Brain microvascular endothelial cell (primary cell): ENCODE measurements around the gene PRMT3.

Source experiments
- DNase-seq: peaks from one replicate; pipeline ENCODE4 v3.0.0-alpha.2; 2020
- H3K27ac ChIP-seq: fragments of 250-450 bp; sonication (Bioruptor Pico); 2 replicates; pipeline ENCODE4 v1.5.1; 2020; ENCODE audit warnings: mild to moderate bottlenecking, moderate library complexity
- H3K27me3 ChIP-seq: fragments of 250-450 bp; sonication (Bioruptor Pico); replicated peaks from 2 replicates; pipeline ENCODE4 v1.5.1; 2020; ENCODE audit warnings: mild to moderate bottlenecking
- H3K36me3 ChIP-seq: fragments of 250-450 bp; sonication (Bioruptor Pico); replicated peaks from 2 replicates; pipeline ENCODE4 v1.5.1; 2020; ENCODE audit warnings: mild to moderate bottlenecking
- H3K4me3 ChIP-seq: 2 replicates; pipeline ENCODE4 v1.5.1; 2011; ENCODE audit warnings: low read depth, mild to moderate bottlenecking, control low read depth, low read length, moderate library complexity
- in situ Hi-C: cut with HindIII; loops from 2 replicates; pipeline ENCODE4 v1.10.0; 2017; ENCODE audit warnings: low sequenced_read_pairs, low pct_ligation_motif_present
- TF ChIP-seq, protein P1 (sequence below): IDR thresholded peaks from 2 replicates; pipeline ENCODE4 v1.5.1; 2011; ENCODE audit warnings: low read depth, mild to moderate bottlenecking, moderate library complexity, low read length, control low read depth, inconsistent platforms; ENCODE audit errors: missing control alignments

Gene PRMT3

DNA sequence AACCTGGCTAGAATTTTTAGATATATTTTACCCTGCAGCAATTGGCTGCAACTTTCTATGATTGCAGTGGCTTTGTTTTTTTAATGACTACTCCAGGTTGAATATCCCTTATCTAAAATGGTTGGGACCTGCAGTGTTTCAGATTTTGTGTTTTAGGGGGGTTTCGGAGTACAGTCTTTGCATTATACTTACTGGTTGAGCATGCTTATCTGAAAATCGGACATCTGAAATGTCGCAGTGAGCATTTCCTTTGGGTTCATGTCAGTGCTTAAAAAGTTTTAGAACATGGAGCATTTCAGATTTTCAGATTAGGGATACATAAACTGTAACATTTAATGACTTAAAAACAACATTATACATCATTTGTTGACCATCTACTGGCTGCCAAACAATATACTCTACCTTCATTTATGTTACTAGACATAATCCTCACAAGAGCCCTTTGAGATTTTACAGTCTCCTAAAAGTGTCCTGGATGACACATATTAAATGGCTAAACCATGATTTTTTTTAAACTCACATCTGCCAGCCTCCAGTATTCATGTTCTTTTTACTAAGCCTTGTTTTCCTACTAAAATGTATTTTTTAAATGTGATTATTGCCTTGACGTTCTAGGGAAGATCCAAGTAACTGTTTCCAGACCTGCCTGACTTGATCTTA lies 66.3 kb downstream of the PRMT3 start:
- in situ Hi-C loops: no loop called here

DNA sequence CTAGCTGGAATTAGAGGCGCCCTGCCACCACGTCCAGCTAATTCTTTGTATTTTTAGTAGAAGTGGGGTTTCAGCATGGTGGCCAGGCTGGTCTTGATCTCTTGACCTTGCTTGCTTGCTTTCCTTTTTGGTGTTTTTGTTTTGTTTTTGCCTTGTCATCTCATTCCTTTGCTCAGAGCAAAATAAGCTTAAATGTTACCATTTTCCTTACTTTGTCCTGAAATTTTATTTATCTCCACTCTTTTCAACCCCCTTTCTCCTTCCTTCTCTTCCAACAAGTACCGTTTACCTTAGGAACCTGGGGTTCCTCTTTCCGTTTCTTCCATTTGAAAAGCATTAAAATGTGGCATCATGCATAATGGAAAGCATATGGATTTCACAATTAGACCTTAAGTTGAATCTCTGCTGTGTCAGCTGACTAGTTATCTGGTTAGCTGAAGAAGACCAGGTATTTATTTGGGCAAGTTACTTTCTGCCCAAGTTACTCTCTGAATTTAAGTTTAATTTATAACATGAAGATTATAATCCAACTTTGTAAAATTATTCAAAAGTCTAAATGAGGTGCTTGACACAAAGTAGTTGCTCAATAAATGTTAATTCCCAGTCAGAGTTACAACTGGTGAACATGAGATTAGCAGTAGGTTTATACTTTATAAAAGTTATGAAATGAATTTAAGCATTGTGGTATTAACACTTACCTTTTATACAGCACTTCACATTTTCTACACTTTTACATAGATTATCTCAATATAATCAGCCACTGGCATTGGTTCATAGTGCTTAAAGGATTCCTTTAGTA lies 69.7 kb downstream of the PRMT3 start:
- Histone ChIP-seq H3K36me3 (no peaks in the 10 kb centered on the region), H3K4me3 (no peak overlapping the region), H3K27me3 (no peaks in the 10 kb centered on the region), H3K27ac (no peak overlapping the region)
- DNase-seq: no peak
- in situ Hi-C loops: no loop called here
- TF ChIP-seq, protein P1, sequence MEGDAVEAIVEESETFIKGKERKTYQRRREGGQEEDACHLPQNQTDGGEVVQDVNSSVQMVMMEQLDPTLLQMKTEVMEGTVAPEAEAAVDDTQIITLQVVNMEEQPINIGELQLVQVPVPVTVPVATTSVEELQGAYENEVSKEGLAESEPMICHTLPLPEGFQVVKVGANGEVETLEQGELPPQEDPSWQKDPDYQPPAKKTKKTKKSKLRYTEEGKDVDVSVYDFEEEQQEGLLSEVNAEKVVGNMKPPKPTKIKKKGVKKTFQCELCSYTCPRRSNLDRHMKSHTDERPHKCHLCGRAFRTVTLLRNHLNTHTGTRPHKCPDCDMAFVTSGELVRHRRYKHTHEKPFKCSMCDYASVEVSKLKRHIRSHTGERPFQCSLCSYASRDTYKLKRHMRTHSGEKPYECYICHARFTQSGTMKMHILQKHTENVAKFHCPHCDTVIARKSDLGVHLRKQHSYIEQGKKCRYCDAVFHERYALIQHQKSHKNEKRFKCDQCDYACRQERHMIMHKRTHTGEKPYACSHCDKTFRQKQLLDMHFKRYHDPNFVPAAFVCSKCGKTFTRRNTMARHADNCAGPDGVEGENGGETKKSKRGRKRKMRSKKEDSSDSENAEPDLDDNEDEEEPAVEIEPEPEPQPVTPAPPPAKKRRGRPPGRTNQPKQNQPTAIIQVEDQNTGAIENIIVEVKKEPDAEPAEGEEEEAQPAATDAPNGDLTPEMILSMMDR: no peak

More for the DNA sequence above, 66.3 kb downstream of the PRMT3 start:
- no peak overlapping the region for H3K27ac ChIP-seq
- no peaks in the 10 kb centered on the region for H3K36me3 ChIP-seq
- H3K27me3 ChIP-seq: no peaks in the 10 kb centered on the region
- DNase-seq: no peak
- H3K4me3 ChIP-seq: no peak overlapping the region
- TF ChIP-seq, protein P1: no peak

DNA sequence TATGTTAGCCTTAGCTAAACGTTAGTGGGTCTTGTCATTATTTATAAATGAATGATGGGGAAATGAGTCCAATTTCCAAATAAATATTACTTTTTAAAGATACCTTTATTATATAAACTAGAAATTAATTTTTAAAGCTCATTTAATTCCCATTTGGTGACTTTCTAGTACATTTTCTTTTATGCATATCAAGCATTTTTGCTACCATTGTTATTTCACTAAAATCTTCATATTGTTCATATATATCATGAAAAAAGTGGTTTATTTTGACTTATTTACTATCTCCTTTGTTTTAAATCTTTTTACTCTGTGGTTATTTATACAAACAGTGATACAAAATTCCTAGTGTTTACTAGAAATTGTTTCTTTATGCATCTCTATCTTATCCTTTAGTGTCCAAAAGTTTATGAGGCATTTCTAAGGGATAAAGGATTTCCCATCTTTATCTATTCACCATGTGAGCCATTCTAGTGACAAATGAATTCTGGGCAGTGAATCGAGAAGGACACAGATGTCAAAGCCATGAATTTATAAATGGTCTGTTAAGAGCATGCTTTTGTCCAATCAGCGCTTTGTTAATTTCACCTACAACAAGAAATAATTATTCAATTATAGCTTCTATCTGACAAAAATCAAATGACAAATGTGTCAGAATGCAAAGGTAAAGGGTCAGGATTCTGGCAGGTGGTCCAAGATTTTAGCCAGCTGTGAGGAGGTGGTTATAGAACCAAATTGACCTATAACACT lies 70.6 kb downstream of the PRMT3 start:
- TF ChIP-seq, protein P1: no peak
- DNase-seq: no peak
- Histone ChIP-seq H3K4me3 (no peak overlapping the region), H3K36me3 (no peaks in the 10 kb centered on the region), H3K27ac (no peak overlapping the region), H3K27me3 (no peaks in the 10 kb centered on the region)
- in situ Hi-C loops: no loop called here

DNA sequence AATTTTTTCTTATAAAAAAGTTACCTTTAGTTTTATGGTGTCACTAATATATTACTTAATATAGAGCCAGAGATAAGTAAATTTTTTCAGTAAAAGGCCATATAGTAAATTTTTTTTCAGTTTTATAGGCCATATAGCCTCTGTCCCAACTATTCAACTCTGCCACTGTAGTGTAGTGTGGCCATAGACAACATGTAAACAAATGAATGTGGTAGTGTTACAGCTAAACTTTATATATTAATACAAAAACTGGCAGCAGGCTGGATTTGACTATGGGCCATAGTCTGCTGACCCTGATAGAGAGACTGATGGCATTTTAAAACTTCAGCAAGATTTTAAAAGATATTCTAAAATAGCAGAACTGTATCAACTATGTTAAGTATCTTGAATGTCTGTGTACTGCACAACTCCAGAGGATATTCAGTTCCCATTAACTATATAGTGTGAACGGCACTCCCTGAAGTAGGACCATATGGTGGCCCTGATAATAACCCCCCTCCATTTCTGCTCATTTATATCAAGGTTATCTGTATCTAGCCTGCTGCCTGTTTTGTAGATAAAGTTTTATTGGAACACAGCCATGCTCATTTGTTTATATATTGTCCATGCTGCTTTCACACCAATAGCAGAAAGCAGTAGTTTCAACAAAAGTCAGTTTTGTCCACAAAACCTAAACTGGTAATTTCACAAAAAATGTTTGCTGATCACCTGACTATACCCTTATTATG lies 71.6 kb downstream of the PRMT3 start:
- TF ChIP-seq, protein P1: no peak
- H3K4me3 ChIP-seq: no peak overlapping the region
- no peaks in the 10 kb centered on the region for H3K27me3 ChIP-seq
- no peak overlapping the region for H3K27ac ChIP-seq
- in situ Hi-C loops: no loop called here
- H3K36me3 ChIP-seq: no peaks in the 10 kb centered on the region
- DNase-seq: no peak

DNA sequence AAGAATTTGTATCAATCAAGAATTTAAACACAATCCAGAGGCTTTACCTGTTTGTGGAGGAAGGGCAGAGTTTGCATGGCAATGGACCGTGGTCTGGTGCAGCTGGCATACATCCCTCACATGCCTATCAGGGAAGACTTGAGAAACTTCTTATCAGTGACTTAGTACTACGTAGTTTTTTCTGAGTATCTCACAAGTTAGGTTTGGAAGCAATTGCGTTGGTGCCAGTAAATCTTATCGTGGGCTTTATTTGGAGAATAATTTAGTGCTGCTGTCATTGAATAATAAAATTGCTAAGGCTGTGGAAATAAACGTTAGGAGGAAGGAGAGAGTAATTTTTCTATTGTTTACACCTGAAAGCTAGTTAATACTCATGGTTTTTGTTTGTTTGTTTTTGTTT lies 72.3 kb downstream of the PRMT3 start:
- no peak for DNase-seq
- no peak overlapping the region for H3K27ac ChIP-seq
- TF ChIP-seq, protein P1: no peak
- in situ Hi-C loops: no loop called here
- H3K4me3 ChIP-seq: no peak overlapping the region
- H3K27me3 ChIP-seq: no peaks in the 10 kb centered on the region
- no peaks in the 10 kb centered on the region for H3K36me3 ChIP-seq
